ENCODE data around the gene SDHA. TPM values are rescaled to one million over a fixed set of nuclear protein-coding genes. Genes with fewer than 3 reads are reported as not detected.
"Not testable (repeated sequence)": the region's sequence is repeated elsewhere in the genome, so short reads cannot be mapped to it uniquely, and the experiment has no call there.

Gene SDHA
- total and polyA plus RNA-seq, 9 donors = 69.6 to 169 (median 103) TPM

GRCh38 chr5:228886-229285, 10.8 kb downstream of the SDHA start:
- no peaks in the 10 kb centered on the region for H3K9me3 ChIP-seq
- no peak for TF ChIP-seq CTCF (IDR thresholded peaks at IDR 0.05)
- no peak for TF ChIP-seq EP300 (IDR thresholded peaks at IDR 0.05)
- TF ChIP-seq POLR2A (IDR thresholded peaks at IDR 0.05) = no peak
- no peak for DNase-seq
- no peak overlapping the region for H3K27ac ChIP-seq
- 65 to 93% (median 91%) methylated on average over 3 of the region's 3 CpGs for WGBS, 3 donors
- H3K4me3 ChIP-seq = no peak overlapping the region
- no peaks in the 10 kb centered on the region for H3K36me3 ChIP-seq
- intact Hi-C loops (cut with DNase I) = no loop called here
- H3K4me1 ChIP-seq (ENCODE audit: insufficient read depth) = no peaks in the 10 kb centered on the region
- no peaks in the 10 kb centered on the region for H3K27me3 ChIP-seq

DNA sequence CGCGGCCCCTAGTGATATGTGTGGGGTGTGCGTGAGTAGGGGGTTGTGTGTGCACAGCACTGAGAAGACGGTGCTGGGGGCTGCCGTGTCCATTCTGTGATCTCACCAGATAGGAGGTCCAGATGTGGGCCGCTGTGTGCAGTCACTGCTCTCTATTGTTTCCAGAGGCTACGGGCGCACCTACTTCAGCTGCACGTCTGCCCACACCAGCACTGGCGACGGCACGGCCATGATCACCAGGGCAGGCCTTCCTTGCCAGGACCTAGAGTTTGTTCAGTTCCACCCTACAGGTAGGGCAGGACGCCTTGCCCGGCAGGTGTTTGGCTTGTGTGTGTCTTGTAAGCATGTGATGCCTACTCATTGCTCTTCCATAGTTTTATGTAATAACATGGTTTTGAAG, 12.6 kb downstream of the SDHA start:
- no peaks in the 10 kb centered on the region for H3K9me3 ChIP-seq
- no peak for DNase-seq
- TF ChIP-seq CTCF (IDR thresholded peaks at IDR 0.05) = no peak
- TF ChIP-seq POLR2A (IDR thresholded peaks at IDR 0.05) = no peak
- no peak for TF ChIP-seq EP300 (IDR thresholded peaks at IDR 0.05)
- no peaks in the 10 kb centered on the region for H3K27me3 ChIP-seq
- H3K4me3 ChIP-seq = no peak overlapping the region
- intact Hi-C loops (cut with DNase I) = no loop called here
- H3K27ac ChIP-seq = no peak overlapping the region
- WGBS, 3 donors = 92 to 95% (median 94%) methylated on average over 14 of the region's 14 CpGs
- no peaks in the 10 kb centered on the region for H3K36me3 ChIP-seq
- H3K4me1 ChIP-seq (ENCODE audit: insufficient read depth) = no peaks in the 10 kb centered on the region

GRCh38 chr5:231661-232060, 13.5 kb downstream of the SDHA start:
- WGBS, 3 donors = 83 to 91% (median 91%) methylated on average over 13 of the region's 13 CpGs
- no peaks in the 10 kb centered on the region for H3K4me1 ChIP-seq (ENCODE audit: insufficient read depth)
- no peak for DNase-seq
- no peak overlapping the region for H3K27ac ChIP-seq
- intact Hi-C loops (cut with DNase I) = no loop called here
- H3K27me3 ChIP-seq = no peaks in the 10 kb centered on the region
- no peak overlapping the region for H3K4me3 ChIP-seq
- no peak for TF ChIP-seq CTCF (IDR thresholded peaks at IDR 0.05)
- no peaks in the 10 kb centered on the region for H3K9me3 ChIP-seq
- no peaks in the 10 kb centered on the region for H3K36me3 ChIP-seq

DNA sequence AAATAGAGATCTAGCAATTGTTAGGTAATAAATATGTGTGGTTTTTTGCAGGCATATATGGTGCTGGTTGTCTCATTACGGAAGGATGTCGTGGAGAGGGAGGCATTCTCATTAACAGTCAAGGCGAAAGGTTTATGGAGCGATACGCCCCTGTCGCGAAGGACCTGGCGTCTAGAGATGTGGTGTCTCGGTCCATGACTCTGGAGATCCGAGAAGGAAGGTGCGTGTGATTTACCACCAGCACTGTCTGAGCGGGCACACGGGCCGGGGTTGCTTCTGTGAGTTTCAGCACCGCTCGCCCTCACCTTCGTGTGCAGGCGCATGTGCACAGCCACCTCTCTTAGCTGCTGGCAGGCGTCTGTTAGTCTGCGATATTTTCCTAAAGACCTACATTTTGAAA, 15.3 kb downstream of the SDHA start:
- H3K36me3 ChIP-seq; intact Hi-C loops (cut with DNase I): not testable (repeated sequence)

DNA sequence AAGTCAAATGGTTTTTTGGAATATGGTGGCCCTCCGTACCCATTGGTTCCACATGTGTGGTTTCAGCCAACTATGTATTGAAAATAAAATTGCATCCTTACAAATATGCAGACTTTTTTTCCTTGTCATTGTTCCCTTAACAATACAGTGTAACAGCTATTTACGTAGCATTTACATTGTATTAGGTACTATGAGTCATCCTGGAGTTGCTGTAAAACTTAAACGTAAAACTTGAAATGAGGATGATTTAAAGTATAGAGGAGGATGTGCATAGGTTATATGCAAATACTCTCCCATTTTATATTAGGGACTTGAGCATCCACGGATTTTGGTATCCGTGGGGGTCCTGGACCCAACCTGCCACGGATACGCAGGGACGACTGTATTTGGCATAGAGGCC, 16.3 kb downstream of the SDHA start:
- Histone ChIP-seq H3K4me1 (ENCODE audit: insufficient read depth) (no peaks in the 10 kb centered on the region), H3K9me3 (no peaks in the 10 kb centered on the region), H3K36me3 (no peaks in the 10 kb centered on the region), H3K27ac (no peak overlapping the region), H3K4me3 (no peak overlapping the region), H3K27me3 (no peaks in the 10 kb centered on the region)
- TF ChIP-seq EP300 (IDR thresholded peaks at IDR 0.05) (no peak), CTCF (IDR thresholded peaks at IDR 0.05) (no peak), POLR2A (IDR thresholded peaks at IDR 0.05) (no peak)
- intact Hi-C loops (cut with DNase I) = no loop called here
- 87 to 90% (median 90%) methylated on average over 8 of the region's 8 CpGs for WGBS, 3 donors
- no peak for DNase-seq

More for the DNA sequence above, 15.3 kb downstream of the SDHA start:
- not testable (repeated sequence) for H3K27me3 ChIP-seq; H3K4me3 ChIP-seq; DNase-seq; H3K4me1 ChIP-seq (ENCODE audit: insufficient read depth); H3K9me3 ChIP-seq; H3K27ac ChIP-seq
- 92 to 94% (median 94%) methylated on average over 20 of the region's 20 CpGs for WGBS, 3 donors

- H3K27ac ChIP-seq; H3K36me3 ChIP-seq; H3K4me1 ChIP-seq (ENCODE audit: insufficient read depth); H3K9me3 ChIP-seq; H3K27me3 ChIP-seq; H3K4me3 ChIP-seq; DNase-seq; intact Hi-C loops (cut with DNase I): not testable (repeated sequence)
- 93 to 94% (median 93%) methylated on average over 7 to 9 of the region's 9 CpGs for WGBS, 3 donors
These were observed 17.4 kb downstream of the SDHA start for GRCh38 chr5:235527-235926.

GRCh38 chr5:237931-238330, 19.8 kb downstream of the SDHA start:
- H3K27me3 ChIP-seq; H3K4me1 ChIP-seq (ENCODE audit: insufficient read depth); H3K9me3 ChIP-seq; H3K27ac ChIP-seq; H3K4me3 ChIP-seq; DNase-seq; H3K36me3 ChIP-seq; intact Hi-C loops (cut with DNase I): not testable (repeated sequence)
- 91 to 98% (median 93%) methylated on average over 8 of the region's 8 CpGs for WGBS, 3 donors

DNA sequence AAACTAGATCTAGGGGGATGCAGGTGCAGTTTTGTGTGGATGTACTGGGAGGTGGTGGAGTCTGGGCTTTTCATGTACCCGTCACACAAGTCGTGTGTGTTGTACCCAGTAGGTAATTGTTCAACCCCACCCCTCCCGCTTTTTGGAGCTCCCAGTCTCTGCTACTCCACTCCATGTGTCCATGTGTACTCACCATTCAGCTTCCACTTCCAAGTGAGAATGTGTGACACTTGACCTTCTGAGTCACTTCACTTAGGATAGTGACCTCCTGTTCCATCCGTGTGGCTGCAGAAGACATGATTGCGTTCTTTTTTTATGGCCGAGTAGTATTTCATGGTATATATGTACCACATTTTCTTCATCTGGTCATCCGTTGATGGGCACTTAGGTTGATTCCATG, 22.4 kb downstream of the SDHA start:
- H3K9me3 ChIP-seq; H3K4me3 ChIP-seq; H3K27ac ChIP-seq; H3K27me3 ChIP-seq; intact Hi-C loops (cut with DNase I); DNase-seq; H3K36me3 ChIP-seq; H3K4me1 ChIP-seq (ENCODE audit: insufficient read depth): not testable (repeated sequence)
- WGBS, 3 donors = 94 to 97% (median 95%) methylated on average over 7 of the region's 7 CpGs
